ENCODE data around the gene WDR54.
"Not testable (repeated sequence)": the region's sequence is repeated elsewhere in the genome, so short reads cannot be mapped to it uniquely, and the experiment has no call there.

Gene WDR54

GRCh38 chr2:74407682-74408081 lies 13.8 kb upstream of the WDR54 start:
- DNase-seq, result no peak

GRCh38 chr2:74413001-74413698 lies 8.4 kb upstream of the WDR54 start:
- DNase-seq, result peak in 1 of 2 donors; percentile 24

GRCh38 chr2:74414441-74414840 lies 7.1 kb upstream of the WDR54 start:
- DNase-seq, result no peak

GRCh38 chr2:74414881-74415761 lies 6.4 kb upstream of the WDR54 start:
- DNase-seq, result peak in 1 of 2 donors; percentile 26

- no peak for DNase-seq
These were observed 5.7 kb upstream of the WDR54 start for GRCh38 chr2:74415762-74416395.

GRCh38 chr2:74416778-74417177 lies 4.8 kb upstream of the WDR54 start:
- no peak for DNase-seq

GRCh38 chr2:74417197-74417596 lies 4.3 kb upstream of the WDR54 start:
- no peak for DNase-seq

- DNase-seq, result no peak
These were observed 3.8 kb upstream of the WDR54 start for GRCh38 chr2:74417763-74418162.

GRCh38 chr2:74418312-74418711 lies 3.2 kb upstream of the WDR54 start:
- DNase-seq, result no peak

GRCh38 chr2:74419345-74419744 lies 2.2 kb upstream of the WDR54 start:
- peak in 1 of 2 donors; percentile 36 for DNase-seq

- no peak for DNase-seq
These were observed 1.5 kb upstream of the WDR54 start for GRCh38 chr2:74420006-74420405.

- DNase-seq, result not testable (repeated sequence)
These were observed 957 bp upstream of the WDR54 start for GRCh38 chr2:74420443-74421103.

GRCh38 chr2:74423231-74424095 lies 1.9 kb downstream of the WDR54 start:
- DNase-seq, result no peak

GRCh38 chr2:74424139-74424992 lies 2.8 kb downstream of the WDR54 start:
- DNase-seq, result no peak

- no peak for DNase-seq
These were observed 3.5 kb downstream of the WDR54 start for GRCh38 chr2:74424995-74425406.

- DNase-seq, result no peak
These were observed 4.0 kb downstream of the WDR54 start for GRCh38 chr2:74425523-74425922.

- no peak for DNase-seq
These were observed 4.7 kb downstream of the WDR54 start for GRCh38 chr2:74426181-74426758.

GRCh38 chr2:74427551-74427950 lies 6.0 kb downstream of the WDR54 start:
- DNase-seq, result no peak

- no peak for DNase-seq
These were observed 7.1 kb downstream of the WDR54 start for GRCh38 chr2:74428675-74429074.

Measured in inflammatory macrophage (primary cell).